GM21360 (cell line): Measurements from ENCODE around the gene RIPK4.
"Not testable (repeated sequence)": the region's sequence is repeated elsewhere in the genome, so short reads cannot be mapped to it uniquely, and the experiment has no call there.

Experiments used
- ATAC-seq: cut with Tn5 transposase; IDR thresholded peaks from one replicate; pipeline ENCODE4 v1.9.1; 2021; ENCODE audit warnings: mild to moderate bottlenecking, moderate library complexity; ENCODE audit not compliant: unreplicated experiment

RIPK4 gene

DNA sequence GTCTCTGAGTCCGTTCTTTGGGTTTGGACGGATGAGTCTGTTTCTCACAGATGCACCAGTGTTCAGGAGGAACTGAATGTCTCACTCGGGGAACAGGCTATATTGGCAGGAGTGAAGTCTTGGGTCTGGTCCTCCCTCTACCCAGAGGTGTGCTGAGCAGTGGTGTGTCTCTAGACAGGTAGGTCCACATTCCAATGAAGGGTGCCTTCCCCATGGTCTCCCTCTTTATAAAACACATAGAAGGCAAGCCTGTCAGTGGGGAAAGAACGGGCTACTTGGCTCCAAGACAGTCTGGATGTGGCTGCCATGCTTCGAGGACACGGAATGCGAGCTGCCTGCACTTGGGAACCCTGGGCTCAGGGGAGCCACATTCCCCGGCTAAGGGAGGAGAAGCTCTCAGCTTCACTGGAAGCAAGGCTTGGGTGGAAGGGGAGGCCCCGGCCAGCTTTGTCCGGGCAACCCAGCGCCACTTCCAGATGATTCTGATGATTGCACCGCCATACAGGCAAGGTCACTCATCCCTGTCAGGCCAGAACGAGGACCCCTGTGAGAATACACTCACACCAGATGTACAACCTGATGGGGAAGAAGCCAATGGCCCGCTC is 29.7 kb upstream of the RIPK4 start:
- ATAC-seq, result no peak

DNA sequence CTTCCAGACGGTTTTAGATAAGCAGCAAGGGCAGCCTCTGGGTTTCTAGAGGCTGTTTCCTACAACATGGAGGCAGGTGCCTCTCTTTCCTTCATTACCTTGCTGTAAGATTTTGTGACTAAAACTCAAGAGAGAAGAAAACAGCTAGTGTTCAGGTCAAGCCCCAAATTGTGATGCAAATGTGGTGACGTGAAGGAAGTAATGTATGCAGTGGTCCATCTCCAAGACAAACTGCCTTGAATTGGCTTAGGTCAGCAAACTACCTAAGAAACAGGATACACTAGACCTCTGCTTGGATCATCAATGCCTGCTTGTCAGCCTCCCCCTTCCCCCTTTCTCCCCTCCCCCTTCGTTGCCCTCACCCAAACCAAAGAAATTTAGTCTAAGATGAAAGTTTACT is 28.9 kb upstream of the RIPK4 start:
- ATAC-seq, result no peak

DNA sequence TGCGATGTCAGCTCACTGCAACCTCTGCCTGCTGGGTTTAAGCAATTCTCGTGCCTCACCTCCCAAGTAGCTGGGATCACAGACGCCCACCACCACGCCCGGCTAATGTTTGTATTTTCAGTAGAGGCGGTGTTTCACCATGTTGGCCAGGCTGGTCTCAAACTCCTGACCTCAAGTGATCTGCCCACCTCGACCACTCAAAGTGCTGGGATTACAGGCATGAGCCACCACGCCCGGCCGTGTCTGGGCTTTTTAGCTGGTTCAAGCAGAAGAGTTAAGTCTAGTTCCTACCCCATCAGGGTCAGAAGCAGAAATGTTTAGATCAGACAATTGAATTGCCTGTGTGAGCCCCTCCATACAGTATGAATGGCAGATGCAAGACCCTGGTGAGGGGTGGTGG is 27.7 kb upstream of the RIPK4 start:
- no peak for ATAC-seq

DNA sequence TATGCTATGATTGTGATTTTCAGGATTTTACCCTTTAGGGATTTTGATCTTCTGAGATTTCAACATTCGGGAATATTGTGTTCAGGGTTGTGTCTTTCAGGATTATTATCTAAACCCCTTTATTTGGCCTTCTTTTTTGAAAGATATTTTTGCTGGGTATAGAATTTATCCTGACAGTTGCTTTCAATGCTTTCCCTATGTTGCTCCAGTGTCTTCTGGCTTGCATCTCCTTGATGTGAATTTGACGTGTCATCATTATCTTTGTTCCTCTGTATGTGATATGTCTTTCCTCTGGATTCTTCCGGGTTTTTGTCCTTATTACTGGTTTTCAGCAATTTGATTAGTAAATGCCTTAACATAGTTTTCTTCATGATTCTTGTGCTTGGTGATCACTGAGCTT is 25.9 kb upstream of the RIPK4 start:
- ATAC-seq, result no peak

DNA sequence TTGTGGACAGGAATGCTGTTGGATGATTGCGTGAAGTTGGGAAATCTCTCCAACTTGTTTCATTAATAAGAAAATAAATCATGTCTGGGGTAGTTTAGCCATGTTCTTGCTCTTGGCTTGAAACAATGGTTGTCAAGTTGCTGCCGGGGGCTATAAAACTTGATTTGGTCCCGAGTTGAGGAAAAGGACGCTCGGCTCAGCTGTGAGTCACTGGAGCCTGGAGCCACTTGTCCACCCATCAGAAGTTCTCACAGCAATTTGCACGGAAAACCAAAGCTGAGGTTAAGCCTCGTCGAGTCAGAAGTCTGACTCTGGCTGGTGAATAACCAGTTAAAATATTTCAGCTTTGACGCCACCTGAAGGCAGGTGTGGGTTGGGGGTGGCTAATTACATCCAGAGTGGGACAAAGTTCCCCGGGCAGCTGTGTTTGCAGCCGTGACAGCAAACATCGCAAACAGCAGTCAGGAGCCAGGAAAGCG is 19.7 kb upstream of the RIPK4 start:
- ATAC-seq, result no peak

DNA sequence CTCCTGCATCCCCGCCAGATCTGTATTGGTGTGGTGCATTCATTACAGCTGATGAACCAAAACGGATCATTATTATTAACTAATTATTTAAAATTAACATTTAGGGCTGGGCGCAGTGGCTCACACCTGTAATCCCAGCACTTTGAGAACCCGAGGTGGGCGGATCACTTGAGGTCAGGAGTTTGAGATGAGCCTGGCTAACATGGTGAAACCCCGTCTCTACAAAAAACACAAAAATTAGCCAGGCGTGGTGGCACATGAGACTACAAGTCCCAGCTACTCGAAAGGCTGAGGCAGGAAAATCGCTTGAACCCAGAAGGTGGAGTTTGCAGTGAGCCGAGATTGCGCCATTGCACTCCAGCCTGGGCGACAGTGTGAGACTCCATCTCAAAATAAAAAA is 18.4 kb upstream of the RIPK4 start:
- not testable (repeated sequence) for ATAC-seq

DNA sequence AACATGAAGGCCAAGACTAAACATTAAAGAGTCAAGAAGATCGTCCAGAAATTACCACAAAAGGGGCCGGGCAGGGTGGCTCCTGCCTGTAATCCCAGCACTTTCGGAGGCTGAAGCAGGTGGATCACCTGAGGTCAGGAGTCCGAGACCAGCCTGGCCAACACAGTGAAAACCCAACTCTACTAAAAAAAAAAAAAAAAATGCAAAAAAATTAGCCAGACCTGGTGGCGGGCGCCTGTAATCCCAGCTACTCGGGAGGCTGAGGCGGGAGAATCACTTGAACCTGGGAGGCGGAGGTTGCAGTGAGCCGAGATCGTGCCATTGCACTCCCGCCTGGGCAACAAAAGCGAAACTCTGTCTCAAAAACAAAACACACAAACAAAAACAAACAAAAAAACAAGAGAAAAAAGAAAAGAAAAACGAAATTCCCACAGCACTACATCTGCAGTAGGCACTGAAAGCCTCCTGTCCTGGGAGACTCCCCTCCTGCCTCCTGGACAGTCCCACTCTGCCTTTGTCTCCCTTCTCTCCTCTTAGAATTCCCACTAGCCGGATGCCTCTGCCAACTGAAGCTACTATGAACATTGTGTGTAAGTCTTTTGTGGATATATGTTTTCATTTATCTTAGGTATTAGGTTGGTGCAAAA is 17.7 kb upstream of the RIPK4 start:
- ATAC-seq, result no peak

DNA sequence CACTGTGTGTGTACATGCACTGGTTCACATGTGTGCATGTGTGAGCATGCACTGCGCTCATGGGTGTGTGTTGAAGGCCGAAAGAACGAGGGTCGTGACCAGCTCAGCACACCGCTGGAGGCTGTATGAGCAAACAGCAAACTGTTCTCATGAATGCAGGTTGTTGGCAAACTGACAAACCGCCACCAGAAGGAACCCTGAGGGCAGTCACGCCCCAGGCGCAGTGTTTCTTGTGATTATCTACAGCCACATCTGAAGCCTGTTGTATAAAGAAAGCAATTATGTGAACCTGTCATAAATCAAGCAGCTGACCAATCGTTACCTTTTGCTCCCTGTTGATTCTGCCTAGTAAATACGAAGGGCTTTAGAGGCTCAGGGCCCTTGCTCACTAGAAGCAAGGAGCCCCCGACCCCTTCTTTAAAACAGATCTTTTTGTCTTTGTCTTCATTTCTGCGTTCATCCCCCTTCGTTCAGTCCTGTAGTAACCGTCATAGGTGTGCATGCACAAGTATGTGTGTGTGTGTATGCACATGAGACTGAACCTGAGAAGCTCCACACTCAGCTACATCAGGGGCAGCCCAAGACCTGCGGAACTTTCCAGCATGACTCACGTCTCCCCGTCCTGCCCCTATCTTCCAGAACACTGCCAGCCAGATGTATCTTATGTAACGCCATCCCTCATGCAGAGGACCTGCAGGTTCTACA is 16.8 kb upstream of the RIPK4 start:
- ATAC-seq, result no peak

DNA sequence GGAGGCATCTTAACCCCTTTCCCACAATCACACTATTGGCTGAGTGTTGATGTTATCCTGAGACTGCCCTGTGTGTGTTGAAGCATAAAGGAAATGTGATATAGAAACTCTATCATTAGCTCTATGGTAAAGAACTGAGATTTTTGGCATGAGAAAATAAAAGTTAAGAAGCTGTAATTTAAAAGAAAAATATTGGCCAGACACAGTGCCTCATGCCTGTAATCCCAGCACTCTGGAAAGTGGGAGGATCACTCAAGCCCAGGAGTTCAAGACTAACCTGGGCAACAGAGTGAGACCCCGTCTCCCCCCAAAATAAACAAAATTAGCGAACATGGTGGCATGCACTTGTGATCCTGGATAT is 14.2 kb upstream of the RIPK4 start:
- ATAC-seq, result no peak

DNA sequence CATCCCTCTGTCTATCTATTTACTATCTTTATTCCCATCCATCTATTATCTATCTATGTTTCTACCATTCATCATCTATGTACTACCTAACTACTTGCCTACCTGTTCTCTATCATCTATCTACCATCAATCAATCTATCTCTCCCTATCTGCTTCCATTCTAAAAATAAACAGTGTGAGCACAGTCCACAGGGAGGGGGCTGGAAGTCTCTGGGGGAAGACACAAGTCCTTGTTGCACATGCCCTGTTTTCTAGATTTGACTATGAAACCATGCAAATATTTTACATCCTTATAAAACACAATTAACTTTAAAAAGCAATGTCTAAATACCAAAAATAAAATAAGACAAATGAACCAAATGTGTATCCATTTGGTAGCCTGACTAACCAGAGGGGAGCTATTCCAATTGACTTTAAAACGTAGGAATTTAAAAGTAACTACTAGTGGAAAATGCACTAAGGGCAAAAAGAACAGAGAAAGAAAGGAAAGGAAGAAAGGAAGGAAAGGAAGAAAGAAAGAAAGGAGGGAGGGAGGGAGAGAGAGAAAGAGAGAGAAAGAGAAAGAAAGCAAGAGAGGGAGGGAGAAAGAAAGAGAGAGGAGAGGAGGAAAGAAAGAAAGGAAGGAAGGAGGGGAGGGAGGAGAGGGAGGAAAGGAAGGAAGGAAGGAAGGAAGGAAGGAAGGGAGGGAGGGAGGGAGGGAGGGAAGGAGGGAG is 13.6 kb upstream of the RIPK4 start:
- ATAC-seq, result no peak

DNA sequence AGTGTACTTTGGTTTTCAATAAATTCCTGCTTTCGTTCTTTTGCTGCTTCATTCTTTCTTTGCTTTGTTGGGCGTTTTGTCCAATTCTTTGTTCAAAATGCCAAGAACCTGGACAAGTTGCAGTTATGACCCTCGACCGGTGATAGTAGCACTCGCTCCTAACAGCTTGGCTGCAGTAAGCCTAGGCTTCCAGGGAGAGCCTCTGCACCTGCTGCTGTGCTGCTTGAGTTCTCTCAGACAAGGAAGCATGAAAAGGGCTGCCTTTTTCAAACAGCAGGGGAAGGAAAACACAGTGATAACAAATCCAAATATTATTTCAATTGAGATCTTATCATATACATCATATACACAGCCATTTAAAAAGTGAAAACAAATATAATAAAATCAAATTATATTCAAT is 12.8 kb upstream of the RIPK4 start:
- ATAC-seq, result no peak

DNA sequence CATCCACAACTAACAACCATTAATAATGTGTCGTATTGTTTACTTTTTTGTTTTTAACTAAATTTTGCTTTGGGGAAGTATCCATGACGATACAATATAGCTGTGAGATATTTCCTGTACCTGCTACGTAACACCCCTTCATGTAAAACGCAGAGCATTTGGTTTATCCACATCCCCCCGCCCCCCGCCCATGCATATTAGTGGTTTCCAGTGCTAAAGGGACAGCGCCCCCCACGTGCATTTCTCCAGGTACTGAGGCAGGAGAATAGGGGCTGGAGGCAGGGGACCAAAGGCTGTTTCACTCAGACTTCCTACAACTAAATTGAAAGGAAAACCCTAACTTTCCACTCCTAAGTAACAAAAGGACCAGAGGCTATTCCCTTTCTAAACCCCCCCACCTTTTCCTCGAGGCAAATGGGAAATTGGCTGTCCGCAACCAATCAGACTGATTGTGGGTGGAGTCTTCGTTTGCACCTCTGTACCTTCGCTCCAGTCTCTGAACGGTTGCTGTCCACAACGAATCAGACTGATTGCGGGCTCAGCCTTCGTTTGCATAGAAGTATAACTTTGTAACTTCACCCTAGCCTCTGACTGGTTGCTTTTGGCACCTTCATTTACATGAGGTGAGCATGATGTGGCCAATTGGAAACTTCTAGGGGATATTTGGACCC is 12.2 kb upstream of the RIPK4 start:
- no peak for ATAC-seq

DNA sequence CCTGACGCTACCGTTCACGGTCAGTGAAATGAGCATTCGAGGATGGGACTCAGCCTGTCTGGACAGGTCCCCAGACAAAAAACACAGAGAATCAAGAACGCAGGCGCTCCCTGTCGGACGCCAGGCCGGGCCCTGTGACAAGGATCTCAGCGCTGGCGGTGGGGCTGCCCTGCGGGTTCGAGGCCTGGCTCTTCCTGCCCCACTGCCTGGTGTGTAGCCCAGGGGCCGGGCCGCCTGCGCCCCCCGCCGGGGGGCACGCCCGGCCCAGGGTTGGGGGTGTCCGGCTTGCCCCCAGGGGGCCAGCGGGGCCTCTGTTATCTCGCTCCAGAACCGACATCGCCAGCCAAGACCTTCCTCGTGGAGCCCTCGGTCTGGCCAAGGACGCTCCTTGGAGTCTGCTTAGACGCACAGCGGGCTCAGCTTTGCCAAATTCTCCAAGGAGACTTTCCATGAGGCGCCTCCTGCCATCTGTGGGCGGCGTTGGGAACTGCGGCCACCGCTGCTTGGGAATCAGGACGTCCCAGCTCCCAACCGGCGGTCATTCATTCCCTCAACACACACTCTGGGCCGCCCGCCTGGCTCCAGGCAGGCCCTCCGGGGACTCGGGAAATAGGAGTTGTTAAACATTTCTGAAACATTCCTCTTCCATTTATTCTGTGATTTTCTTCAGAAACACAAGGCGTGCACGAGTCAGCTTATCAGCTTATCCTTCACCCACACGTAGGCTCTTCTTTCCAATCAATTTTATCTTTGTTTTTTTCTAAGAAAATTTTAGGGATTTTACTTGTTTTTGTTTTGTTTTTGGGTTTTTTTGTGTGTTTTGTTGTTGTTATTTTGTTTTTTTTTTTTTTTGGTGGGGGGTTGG is 11.3 kb upstream of the RIPK4 start:
- no peak for ATAC-seq

DNA sequence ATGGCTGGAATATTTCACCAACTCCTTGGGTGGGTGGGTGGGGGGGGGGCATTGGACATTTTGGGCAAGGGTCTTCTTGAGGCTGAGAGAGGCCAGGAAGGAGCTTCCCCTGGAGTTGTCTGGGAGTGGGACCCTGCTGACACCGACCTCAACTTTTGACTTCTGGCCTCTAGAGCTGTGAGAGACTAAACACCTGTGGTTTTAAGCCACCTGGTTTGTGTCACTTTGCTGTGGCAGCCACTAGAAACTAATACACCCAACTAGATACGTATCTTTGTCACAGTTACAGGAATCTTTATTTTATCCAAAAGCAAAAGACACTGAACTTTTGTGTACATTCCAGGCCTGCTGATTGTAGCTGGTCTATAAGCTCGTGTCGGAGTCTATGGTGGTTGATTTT is 9.9 kb upstream of the RIPK4 start:
- ATAC-seq, result no peak

DNA sequence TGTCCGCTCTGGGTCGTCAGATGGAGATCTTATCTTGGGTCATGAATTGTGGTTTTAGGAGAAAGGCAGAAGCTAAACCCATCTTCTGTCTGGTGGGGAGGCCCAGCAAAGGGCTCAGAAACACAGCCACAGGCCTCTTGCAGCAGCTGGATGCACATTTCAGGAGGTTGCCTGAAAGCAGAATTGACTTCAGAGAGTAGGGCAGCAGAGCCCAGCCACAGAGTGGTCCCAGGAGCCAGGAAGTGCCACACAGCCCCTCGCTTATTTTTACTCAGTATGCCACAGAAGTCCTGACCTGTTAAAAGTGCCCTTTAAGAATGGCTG is 8.3 kb upstream of the RIPK4 start:
- ATAC-seq, result no peak

DNA sequence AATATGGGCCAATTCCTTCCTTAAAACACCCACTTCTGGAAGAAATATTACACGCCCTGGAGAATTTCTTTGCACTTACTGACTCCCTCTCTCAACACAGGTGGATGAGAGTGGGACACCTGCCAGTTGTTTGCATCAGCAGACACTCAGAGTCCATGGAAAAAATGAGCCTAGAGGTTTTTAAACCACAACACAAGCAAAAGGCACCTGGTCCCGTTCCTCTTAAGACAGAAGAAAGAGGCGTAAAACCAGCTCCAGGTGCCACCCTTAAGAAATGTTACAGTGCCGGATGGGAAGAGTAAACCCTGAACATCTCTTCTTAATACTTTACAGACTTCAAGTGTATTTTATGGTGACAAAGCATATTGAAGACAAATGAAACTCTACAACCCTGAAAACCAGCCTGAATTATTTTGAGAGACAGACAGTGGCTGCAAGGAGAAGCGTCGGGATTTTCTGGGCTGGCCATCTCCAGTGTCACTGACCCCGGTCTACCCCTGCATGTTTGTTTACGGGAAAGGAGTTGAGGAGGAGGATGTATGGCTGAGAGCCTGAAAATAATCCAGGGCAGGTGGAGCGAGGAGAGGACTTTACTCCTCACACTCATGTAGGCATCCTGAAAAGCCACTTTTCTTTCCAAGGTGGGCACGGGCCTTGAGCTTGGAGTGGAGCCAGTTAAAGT is 7.8 kb upstream of the RIPK4 start:
- ATAC-seq, result no peak

DNA sequence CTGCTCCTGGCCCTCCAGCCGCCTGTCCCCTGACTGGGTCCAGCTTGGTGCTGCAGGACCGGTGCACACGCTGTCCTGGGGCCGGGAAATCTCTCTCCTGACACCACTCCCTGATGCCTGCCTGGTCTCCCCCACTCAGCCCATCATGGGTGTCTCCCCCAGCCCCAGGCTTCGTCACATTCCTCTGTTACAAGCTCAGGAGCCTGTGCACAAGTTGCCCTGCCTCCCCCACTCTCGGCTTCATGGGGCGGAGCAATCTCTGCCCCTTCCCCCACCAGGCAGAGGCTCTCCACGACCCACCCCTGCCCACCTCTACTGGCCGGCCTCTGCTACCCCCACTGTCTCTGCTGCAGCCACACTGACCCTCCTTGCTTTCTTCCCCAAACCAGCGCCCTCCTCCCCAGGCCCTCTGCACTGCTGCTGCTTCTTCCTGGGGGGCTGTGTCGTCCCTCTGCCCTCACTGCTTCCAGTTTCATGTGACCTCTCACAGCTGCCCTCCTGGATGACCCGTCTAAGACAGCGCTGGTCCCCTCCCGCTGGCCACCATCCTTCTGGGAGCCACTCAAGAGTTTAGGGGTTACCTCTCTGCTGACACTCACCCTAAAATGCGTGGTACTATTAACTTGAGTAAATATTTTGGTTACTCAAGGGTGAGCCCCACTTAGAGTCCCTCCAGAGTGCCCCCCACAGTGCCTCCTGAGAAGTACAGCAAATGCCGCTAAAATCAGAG is 5.7 kb upstream of the RIPK4 start:
- no peak for ATAC-seq

DNA sequence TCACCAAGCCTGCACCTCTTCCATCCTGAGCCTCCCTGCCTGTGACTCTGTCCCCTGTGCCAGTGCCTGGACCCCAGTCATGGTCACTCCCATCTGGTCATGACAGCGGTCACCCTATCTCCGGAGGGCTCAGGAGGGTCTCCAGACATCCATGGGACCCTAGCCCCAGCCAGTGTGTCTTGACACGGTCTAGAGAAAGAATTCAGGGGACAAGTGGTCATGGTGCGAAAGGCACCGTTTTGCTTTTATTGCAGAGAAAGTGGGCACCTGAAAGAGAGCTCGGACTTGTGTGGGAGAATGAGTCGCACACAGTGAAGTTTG is 4.7 kb upstream of the RIPK4 start:
- ATAC-seq, result no peak

DNA sequence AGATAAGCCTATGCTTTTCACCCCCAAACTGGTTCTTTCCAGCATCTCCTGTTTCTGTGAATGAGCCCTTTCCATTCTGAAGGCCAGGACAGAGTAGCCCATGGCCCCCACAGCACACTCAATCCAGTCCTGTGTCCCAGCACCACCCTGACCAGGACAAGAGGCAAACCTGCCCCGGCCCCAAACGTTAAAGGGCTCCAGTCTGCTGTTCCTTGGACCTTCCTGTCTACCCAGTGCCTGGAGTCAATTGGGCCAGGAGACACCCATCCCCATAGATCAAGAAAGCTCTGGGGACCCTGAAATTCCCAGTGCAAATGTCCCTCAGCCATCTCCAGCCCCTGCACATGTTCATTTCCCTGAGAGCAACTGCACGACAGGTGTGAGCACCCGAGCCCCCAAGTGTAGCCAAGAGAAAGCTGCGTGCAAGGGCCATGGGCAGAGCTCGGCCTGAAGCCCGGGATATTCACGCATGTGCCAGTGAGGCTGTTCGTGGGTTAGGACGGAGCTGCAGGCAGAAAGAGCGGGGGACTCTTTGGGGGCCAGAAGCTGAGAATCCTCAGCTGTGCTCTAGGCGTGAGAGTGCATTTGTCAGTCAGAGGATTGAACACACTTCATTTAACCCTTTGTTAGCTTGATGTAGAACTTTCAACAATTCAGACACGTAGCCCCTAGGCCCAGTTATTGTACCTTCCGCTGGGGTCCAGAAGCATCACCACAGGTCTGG is 4.2 kb upstream of the RIPK4 start:
- no peak for ATAC-seq
